Stimulated activated naive CD4-positive, alpha-beta T cell treated with Interleukin-2 at 50 U/mL for 16 hours (primary cell): ENCODE results near the gene SPAG6.
"Not testable (repeated sequence)": the region's sequence is repeated elsewhere in the genome, so short reads cannot be mapped to it uniquely, and the experiment has no call there.

Source experiments
- DNase-seq: peaks from one replicate; lab custom pipeline; 2025; lab: John Stamatoyannopoulos, UW

The SPAG6 gene

GRCh38 chr10:22341190-22341925 is 3.9 kb upstream of the SPAG6 start:
- no peak for DNase-seq

- no peak for DNase-seq
Observed at GRCh38 chr10:22341926-22342196, 3.4 kb upstream of the SPAG6 start.

- DNase-seq, result no peak
Observed at GRCh38 chr10:22342421-22342820, 2.9 kb upstream of the SPAG6 start.

- no peak for DNase-seq
Observed at GRCh38 chr10:22343731-22344130, 1.6 kb upstream of the SPAG6 start.

DNA sequence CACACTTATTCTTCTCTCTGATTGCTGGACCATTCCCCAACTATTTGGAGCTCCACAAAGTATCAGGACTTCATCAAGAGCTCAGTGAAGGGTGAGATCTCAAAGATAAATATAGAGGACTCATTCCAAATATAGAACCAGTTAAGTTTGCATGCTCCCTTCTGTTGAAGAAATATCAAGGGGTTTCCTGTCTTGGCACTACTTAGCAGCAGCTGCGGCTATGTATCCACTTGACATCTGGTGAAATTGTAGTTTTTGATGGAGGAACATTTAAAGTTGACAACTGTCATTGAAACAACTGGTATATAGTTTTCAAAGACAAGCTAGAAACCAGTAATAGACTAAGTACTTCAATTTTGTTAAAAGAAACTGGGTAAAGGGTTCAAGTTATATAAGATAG is 1.0 kb upstream of the SPAG6 start:
- DNase-seq, result no peak

DNA sequence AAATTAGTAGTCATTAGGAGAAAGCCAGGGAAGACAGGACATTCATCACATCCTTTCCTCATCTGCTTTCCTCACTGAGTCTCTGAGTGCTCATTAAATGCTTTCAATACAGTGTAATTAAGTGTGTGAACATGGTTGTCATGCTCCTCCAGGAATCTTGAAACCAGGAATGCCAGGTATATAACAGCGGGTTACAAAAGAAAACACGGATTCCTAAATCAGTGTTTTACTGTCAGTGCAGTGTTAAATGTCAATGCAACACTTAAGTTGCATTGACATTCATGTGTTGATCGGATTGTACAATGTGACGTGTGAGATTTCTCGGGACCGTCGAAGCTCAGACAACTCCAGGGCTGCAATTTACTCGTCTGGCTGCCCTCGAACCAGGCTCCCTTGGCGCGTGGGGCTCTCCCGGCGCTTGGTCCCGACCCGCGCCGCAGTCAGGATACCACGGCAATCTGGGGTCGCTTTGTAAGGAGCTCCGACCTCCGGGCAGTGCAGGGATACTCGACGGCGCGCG is 455 bp upstream of the SPAG6 start:
- DNase-seq, result no peak

- no peak for DNase-seq
Observed at GRCh38 chr10:22346096-22346661, 883 bp downstream of the SPAG6 start.

- DNase-seq, result no peak
Observed at GRCh38 chr10:22349755-22350154, 4.5 kb downstream of the SPAG6 start.

DNA sequence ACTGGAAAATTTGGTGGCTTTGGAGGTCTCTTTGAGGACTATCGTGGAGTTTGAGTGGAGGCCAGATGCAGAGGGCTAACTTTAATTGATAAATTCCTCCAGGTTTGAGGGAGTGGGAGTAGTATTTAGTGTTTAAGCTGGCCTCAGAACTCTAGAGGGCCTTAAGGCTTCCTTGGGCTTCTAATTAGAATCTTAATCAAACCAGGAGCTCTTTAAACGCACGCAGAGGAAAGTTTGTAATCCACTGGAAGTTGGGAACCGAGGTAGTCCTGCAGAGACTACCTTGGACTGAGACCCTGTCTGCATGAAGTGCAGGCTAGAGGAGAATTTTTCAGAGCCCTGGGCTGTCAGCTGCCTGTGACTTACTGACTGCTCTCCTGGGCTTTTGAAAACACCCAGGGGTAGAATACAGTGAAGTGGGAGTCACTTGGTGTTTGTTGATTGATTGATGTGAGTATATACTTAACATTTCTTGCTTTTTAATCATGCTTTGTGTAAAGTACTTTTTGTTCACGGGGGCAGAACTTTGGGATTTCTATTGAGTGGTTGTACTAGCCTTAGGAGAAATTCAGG is 5.9 kb downstream of the SPAG6 start:
- DNase-seq, result no peak

DNA sequence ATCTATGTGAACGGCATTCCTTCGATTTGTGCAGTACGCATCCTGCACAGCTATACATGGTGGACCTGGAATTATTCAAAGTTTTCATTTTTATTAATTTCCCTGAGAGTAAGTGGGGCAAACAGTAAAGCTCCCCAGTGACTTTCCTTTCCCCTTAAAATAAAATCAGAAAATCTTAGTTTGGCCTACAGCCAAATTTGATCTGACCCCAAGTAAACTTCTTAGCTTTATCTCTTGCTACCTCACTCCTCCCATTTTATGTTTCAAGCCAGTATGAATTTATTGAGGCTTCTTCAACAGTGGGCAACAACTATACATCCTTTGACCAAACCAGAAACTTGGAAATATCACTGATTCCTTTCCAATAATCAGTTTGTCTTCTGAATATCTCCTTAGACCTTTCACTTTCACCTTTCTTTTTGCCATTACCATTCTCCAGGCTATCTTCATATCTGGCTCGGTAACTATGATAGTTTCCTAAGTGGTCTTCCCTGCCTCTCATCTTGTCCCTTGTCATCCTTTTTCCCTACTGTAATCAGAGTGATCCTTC is 11.1 kb downstream of the SPAG6 start:
- DNase-seq, result no peak

GRCh38 chr10:22357770-22358169 is 12.5 kb downstream of the SPAG6 start:
- DNase-seq, result not testable (repeated sequence)

- no peak for DNase-seq
Observed at GRCh38 chr10:22363305-22363704, 18.0 kb downstream of the SPAG6 start.

DNA sequence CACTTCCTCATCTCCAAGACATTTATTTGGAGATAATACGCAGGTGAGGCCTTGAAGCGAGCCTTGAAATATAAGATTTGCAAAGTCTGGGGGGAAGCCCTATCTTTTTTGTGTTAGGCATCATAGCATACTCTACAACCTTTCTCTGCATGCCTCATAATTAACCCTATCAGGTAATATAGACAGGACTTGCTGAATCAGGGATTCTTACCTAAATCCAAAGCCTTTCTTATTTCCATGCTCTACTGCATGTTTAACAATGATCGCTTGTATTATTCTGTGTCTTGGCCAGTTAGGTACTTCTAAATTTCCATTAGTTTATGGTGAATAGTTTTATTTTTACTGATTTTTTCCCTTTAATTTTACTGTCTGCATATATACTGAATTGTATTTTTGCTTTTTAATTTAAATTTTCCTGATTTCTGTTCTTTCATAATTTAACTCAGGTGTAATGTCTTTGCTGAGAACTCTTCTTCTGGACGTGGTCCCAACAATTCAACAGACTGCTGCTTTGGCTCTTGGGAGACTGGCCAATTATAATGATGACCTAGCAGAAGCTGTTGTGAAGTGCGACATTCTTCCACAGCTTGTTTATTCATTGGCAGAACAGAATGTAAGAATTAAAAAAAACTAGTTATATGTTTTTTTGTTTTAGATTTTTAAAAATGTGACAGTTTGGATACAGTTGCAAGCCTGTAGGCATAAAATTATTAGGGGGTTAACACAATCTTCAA is 19.3 kb downstream of the SPAG6 start:
- no peak for DNase-seq

DNA sequence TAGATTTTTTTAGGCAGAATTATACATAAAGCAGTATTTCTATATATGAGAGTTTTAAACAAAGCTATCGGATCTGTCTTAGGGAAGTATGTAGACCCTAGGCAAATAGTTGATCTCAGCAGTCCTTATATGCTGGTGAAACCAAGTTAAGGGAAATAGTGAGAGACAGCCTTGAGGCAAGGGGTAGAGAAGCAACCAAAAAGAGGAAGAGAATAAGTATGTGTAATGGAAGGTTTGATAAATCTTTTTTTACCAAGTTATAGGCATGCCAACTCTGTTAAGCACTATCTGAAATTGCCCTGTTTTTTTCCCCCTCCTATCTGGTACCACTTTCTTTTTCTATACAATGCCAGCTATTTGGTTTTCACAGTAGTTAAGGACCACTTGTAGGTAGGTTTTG is 19.9 kb downstream of the SPAG6 start:
- no peak for DNase-seq

DNA sequence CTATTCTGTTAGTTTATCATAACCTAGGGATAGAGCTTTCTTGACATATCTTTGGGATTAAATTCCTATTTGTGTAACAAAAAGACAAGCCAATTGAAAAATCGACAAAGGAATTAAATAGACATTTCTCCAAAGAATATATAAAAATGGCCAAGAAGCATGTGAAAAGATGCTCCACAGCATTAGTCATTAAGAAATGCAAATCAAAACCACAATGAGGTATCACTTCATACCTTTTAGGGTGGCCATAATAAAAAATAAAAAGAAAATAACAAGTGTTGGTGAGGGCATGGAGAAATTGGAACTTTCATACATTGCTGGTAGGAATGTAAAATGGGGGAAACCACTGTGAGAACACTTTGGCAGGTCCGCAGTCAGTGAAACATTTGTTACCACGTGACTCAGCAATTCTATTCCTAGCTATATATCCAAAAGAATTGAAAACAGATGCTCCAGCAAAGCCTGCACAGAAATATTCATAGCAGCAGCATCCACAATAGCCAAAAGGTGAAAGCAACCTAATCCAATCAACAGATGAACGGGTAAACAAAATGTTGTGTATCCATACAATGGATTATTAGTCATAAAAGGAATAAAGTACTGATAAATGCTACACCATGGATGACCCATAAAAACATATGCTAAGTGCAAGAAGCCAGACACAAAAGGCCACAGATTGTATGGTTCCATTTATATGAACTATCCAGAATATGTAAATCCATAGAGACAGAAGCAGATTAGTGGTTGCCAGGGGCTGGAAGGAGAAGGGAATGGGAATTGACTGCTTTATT is 20.5 kb downstream of the SPAG6 start:
- DNase-seq, result no peak

- no peak for DNase-seq
Observed at GRCh38 chr10:22366435-22366703, 21.1 kb downstream of the SPAG6 start.

GRCh38 chr10:22366771-22367170 is 21.5 kb downstream of the SPAG6 start:
- DNase-seq, result no peak

DNA sequence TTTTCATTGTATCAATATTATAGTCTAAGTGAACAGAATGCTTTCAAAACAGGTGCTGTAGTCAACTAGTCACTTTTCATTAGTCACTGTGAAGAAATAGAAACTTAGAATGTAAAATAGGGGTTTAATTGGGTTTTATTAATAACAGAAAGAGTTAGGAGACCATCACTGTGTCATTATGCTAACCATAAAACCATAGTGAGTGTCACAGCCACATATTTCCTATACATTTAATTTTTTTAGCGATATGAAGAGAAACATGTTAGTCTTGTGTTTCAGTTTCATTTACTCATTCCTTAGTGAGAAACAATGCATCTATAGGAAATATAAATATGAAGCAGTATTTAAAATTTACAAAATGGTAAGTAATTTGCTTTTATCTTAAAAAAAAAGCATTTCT is 22.2 kb downstream of the SPAG6 start:
- DNase-seq, result no peak

GRCh38 chr10:22368402-22368801 is 23.1 kb downstream of the SPAG6 start:
- no peak for DNase-seq

DNA sequence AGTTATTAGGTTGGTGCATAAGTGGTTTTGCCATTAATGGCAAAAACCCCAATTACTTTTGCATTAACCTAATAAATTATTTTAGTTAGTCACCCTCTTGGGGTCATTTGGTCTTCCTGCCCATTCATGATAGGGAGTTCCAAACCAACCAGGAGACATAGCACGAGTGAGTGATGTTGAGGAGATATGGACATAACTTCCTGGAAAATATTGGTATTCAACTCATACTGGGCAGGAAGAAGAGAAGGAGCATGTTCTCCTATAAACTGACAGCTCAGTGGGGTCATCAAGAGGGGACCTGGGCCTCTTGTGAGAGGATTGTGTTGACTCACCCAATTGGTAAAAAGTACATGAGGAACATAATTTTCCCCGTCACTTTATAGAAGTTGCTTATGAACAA is 23.7 kb downstream of the SPAG6 start:
- no peak for DNase-seq

DNA sequence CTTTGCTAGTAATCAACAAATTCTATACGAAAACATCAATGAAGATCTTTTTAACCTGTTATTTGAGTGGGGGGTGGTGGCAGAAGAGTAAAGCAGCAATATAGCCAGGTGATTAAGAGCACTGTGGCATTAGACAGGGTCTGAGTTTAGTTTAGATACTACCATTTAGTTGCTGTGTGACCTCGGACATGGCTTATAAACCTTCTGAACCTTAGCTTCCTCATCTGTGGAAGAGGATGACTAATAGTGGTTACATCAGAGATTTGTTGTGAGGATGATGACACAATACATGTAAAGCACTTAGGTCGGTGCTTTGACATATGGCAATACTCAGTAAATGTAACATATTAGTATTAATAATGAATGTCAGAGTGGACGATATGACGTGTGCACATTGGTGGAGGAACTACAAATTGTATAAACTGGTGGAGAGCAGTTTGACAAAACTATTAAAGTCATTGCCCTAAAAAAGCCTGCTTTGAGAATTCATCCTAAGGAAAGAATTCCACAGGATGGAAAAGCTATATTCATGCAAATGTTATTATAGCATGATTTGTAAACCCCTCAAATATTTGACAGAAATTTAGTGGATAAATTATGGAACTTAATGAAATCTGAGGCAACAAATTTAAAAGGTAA is 24.3 kb downstream of the SPAG6 start:
- DNase-seq, result no peak

GRCh38 chr10:22370320-22370719 is 25.0 kb downstream of the SPAG6 start:
- no peak for DNase-seq
